ENCODE measurements around the gene KLK7. TPM values are rescaled to one million over a fixed set of nuclear protein-coding genes. Genes with fewer than 3 reads are reported as not detected.

Gene KLK7
- total and polyA plus RNA-seq, 12 donors: 0.03 to 0.06 TPM; not detected in 10

DNA sequence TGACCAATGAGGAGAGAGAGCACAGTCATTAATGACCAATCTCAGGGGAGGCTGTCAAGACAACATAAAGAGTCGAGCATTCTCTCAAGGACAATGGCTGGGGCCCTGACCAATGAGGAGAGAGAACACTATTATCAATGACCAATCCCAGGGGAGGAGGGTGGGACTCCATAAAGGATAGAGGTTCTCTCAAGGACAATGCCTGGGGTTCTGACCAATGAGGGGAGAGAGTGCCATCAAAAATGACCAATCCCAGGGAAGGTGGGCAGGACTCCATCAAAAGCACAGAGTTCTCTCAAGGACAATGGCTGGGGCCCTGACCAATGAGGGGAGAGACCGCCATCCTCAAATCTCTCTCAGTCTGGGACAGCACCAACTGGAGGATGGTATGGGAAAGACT, 46.0 kb upstream of the KLK7 start:
- no peak for DNase-seq
- intact Hi-C loops (cut with DNase I): loop anchor here in 1 of 2 donors (10.0 kb wide), 1 partner anchor 145 kb away; no protein-coding TSS in a partner anchor
- no peaks in the 10 kb centered on the region for H3K36me3 ChIP-seq (replicated peaks in 1 of 2)

GRCh38 chr19:51027873-51028272, 44.2 kb upstream of the KLK7 start:
- DNase-seq: no peak
- H3K4me3 ChIP-seq: no peak overlapping the region
- WGBS, 4 donors: 54 to 60% (median 57%) methylated on average over 5 of the region's 5 CpGs
- H3K27me3 ChIP-seq: peaks cover 12% of the 10 kb centered on the region
- no peak for TF ChIP-seq POLR2A (IDR thresholded peaks at IDR 0.05)
- TF ChIP-seq, protein P1, sequence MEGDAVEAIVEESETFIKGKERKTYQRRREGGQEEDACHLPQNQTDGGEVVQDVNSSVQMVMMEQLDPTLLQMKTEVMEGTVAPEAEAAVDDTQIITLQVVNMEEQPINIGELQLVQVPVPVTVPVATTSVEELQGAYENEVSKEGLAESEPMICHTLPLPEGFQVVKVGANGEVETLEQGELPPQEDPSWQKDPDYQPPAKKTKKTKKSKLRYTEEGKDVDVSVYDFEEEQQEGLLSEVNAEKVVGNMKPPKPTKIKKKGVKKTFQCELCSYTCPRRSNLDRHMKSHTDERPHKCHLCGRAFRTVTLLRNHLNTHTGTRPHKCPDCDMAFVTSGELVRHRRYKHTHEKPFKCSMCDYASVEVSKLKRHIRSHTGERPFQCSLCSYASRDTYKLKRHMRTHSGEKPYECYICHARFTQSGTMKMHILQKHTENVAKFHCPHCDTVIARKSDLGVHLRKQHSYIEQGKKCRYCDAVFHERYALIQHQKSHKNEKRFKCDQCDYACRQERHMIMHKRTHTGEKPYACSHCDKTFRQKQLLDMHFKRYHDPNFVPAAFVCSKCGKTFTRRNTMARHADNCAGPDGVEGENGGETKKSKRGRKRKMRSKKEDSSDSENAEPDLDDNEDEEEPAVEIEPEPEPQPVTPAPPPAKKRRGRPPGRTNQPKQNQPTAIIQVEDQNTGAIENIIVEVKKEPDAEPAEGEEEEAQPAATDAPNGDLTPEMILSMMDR (IDR thresholded peaks at IDR 0.05): no peak
- intact Hi-C loops (cut with DNase I): loop anchor here in 1 of 2 donors (10.0 kb wide), 1 partner anchor 147 kb away; no protein-coding TSS in a partner anchor
- no peaks in the 10 kb centered on the region for H3K9me3 ChIP-seq (replicated peaks in 1 of 3)
- no peaks in the 10 kb centered on the region for H3K4me1 ChIP-seq (replicated peaks in 1 of 2)
- no peak overlapping the region for H3K27ac ChIP-seq
- no peaks in the 10 kb centered on the region for H3K36me3 ChIP-seq (replicated peaks in 1 of 2)

More for the DNA sequence above, 46.0 kb upstream of the KLK7 start:
- no peaks in the 10 kb centered on the region for H3K9me3 ChIP-seq (replicated peaks in 1 of 3)
- H3K4me1 ChIP-seq (replicated peaks in 1 of 2): no peaks in the 10 kb centered on the region
- TF ChIP-seq POLR2A (IDR thresholded peaks at IDR 0.05): no peak
- TF ChIP-seq, protein P1 (IDR thresholded peaks at IDR 0.05): no peak
- WGBS, 4 donors: 45 to 85% (median 66%) methylated on average over 1 to 2 of the region's 2 CpGs
- no peak overlapping the region for H3K27ac ChIP-seq
- peaks cover 7% of the 10 kb centered on the region for H3K27me3 ChIP-seq
- H3K4me3 ChIP-seq: no peak overlapping the region

DNA sequence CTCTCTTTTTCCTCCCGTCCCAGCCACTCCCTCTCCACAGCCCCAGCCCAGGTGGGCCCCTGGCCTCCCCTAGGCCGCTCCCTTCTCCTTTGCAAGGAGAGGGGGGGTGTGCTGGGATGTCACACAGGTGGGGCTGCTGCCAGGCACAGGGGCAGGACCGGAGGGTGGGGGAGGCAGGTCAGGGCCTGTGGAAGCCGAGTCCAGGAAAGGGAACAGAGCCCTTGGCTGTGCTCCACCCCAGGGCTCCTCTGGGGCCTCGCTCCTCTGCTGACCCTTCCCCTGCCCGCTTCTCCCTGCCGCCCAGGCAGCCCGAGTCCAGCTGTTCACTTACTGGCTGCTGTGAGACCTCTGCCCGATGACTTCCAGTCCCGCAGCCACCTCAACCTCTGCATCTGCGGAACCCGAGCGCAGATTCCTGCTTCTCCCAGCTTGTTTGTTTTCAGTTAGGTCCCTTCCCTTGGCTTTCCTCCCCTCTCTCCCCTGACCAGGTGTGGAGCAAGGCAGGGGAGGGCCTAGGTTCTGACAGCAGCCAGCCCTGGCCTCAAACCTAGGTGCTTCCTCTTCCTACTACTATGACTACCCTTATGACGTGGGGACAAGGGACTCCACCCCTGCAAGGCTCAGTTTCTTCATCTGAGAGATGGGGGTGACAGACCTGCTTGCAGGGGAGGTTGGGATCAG, 43.5 kb upstream of the KLK7 start:
- Histone ChIP-seq H3K4me1 (replicated peaks in 1 of 2) (no peaks in the 10 kb centered on the region), H3K27me3 (peaks cover 12% of the 10 kb centered on the region), H3K36me3 (replicated peaks in 1 of 2) (no peaks in the 10 kb centered on the region), H3K4me3 (no peak overlapping the region), H3K27ac (no peak overlapping the region), H3K9me3 (replicated peaks in 1 of 3) (no peaks in the 10 kb centered on the region)
- WGBS, 4 donors: 50 to 61% (median 53%) methylated on average over 14 of the region's 14 CpGs
- no peak for TF ChIP-seq POLR2A (IDR thresholded peaks at IDR 0.05)
- TF ChIP-seq, protein P1 (IDR thresholded peaks at IDR 0.05): no peak
- DNase-seq: no peak
- intact Hi-C loops (cut with DNase I): loop anchor here in 1 of 2 donors (10.0 kb wide), 1 partner anchor 148 kb away; no protein-coding TSS in a partner anchor

GRCh38 chr19:51026554-51026831, 42.8 kb upstream of the KLK7 start, which contains the start of gene KLK11:
Gene KLK11, minus strand, starts transcription at chr19:51026616. Its CDS starts 985 bp downstream, at chr19:51025631.
- DNase-seq: no peak
- H3K36me3 ChIP-seq (replicated peaks in 1 of 2): no peaks in the 10 kb centered on the region
- intact Hi-C loops (cut with DNase I): loop anchor here in 1 of 2 donors (10.0 kb wide), 1 partner anchor 148 kb away; no protein-coding TSS in a partner anchor
- no peaks in the 10 kb centered on the region for H3K9me3 ChIP-seq (replicated peaks in 1 of 3)
- H3K4me1 ChIP-seq (replicated peaks in 1 of 2): no peaks in the 10 kb centered on the region
- TF ChIP-seq, protein P1 (IDR thresholded peaks at IDR 0.05): no peak
- no peak for TF ChIP-seq POLR2A (IDR thresholded peaks at IDR 0.05)
- peaks cover 12% of the 10 kb centered on the region for H3K27me3 ChIP-seq
- no peak within 1 kb of the TSS for H3K4me3 ChIP-seq
- WGBS, 4 donors: 78 to 87% (median 81%) methylated on average over 4 to 11 of the region's 11 CpGs
- no peak within 1 kb of the TSS for H3K27ac ChIP-seq
